ENCODE results near the gene LRIG1. TPM values are rescaled to one million over a fixed set of nuclear protein-coding genes. Genes with fewer than 3 reads are reported as not detected.

The LRIG1 gene
- total RNA-seq, 3 donors from 2014 or later: 66.1 to 227 (median 131) TPM

DNA sequence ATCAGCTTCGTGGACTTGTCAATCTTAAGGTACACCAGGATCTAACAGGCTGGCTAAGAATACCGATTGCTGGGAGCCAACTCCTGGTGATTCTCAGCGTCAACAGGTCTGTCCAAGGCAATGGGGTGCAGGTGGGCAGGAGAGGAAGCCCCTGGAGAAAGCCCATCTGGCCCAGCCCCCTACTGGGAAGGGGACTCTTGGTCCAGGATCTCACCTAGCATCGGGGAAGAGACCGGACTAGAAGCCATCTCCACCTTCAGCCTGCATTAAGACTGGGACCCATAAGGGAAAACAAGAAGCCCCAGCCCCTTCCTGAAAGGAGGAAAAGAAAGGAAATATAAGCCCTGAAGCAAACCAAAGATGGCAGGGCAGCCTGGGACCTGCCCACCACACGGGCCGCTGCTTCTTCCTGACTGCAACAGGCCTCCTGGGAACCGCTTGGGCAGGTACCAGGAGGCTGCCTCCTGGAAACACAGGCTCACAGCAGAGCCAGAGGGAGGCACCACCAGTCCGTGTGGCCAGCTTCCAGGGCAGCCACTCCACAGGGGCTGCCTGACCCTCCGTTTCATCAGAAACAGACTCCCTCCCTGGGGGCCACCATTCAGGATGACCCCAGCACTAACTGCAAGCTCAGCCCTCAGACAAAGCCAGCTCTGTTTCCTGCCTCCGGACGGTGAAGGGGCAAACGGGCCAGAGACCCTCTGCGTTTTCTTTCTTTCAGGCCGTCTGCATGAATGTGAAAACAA is 100.2 kb downstream of the LRIG1 start:
- Histone ChIP-seq H3K27me3 (no peaks in the 10 kb centered on the region), H3K4me1 (peaks cover 0 to 8% of the 10 kb centered on the region in 2 donors), H3K9me3 (no peaks in the 10 kb centered on the region), H3K27ac (peak overlapping the region; percentile 25 to 50), H3K36me3 (no peaks in the 10 kb centered on the region), H3K4me3 (no peak overlapping the region)
- no peak for DNase-seq (ENCODE audit: low spot score in 2 of 2)
- intact Hi-C loops (cut with DNase I; ENCODE audit: low total_unique reads): loop anchor here (10.0 kb wide), 1 partner anchor 394 kb away; no protein-coding TSS in a partner anchor
- no peak for TF ChIP-seq POLR2AphosphoS5 (IDR thresholded peaks at IDR 0.05)

- H3K27me3 ChIP-seq: no peaks in the 10 kb centered on the region
- peaks cover 0 to 8% of the 10 kb centered on the region in 2 donors for H3K4me1 ChIP-seq
- no peak overlapping the region for H3K4me3 ChIP-seq
- TF ChIP-seq, protein P1, sequence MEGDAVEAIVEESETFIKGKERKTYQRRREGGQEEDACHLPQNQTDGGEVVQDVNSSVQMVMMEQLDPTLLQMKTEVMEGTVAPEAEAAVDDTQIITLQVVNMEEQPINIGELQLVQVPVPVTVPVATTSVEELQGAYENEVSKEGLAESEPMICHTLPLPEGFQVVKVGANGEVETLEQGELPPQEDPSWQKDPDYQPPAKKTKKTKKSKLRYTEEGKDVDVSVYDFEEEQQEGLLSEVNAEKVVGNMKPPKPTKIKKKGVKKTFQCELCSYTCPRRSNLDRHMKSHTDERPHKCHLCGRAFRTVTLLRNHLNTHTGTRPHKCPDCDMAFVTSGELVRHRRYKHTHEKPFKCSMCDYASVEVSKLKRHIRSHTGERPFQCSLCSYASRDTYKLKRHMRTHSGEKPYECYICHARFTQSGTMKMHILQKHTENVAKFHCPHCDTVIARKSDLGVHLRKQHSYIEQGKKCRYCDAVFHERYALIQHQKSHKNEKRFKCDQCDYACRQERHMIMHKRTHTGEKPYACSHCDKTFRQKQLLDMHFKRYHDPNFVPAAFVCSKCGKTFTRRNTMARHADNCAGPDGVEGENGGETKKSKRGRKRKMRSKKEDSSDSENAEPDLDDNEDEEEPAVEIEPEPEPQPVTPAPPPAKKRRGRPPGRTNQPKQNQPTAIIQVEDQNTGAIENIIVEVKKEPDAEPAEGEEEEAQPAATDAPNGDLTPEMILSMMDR (IDR thresholded peaks at IDR 0.05): no peak
- peak overlapping the region in 1 of 2 donors; percentile 50 for H3K27ac ChIP-seq
- intact Hi-C loops (cut with DNase I; ENCODE audit: low total_unique reads): loop anchor here (10.0 kb wide), 1 partner anchor 395 kb away; no protein-coding TSS in a partner anchor
- no peaks in the 10 kb centered on the region for H3K36me3 ChIP-seq
- no peaks in the 10 kb centered on the region for H3K9me3 ChIP-seq
- DNase-seq (ENCODE audit: low spot score in 2 of 2): no peak
Measured at GRCh38 chr3:66399529-66400232, 101.1 kb downstream of the LRIG1 start.

DNA sequence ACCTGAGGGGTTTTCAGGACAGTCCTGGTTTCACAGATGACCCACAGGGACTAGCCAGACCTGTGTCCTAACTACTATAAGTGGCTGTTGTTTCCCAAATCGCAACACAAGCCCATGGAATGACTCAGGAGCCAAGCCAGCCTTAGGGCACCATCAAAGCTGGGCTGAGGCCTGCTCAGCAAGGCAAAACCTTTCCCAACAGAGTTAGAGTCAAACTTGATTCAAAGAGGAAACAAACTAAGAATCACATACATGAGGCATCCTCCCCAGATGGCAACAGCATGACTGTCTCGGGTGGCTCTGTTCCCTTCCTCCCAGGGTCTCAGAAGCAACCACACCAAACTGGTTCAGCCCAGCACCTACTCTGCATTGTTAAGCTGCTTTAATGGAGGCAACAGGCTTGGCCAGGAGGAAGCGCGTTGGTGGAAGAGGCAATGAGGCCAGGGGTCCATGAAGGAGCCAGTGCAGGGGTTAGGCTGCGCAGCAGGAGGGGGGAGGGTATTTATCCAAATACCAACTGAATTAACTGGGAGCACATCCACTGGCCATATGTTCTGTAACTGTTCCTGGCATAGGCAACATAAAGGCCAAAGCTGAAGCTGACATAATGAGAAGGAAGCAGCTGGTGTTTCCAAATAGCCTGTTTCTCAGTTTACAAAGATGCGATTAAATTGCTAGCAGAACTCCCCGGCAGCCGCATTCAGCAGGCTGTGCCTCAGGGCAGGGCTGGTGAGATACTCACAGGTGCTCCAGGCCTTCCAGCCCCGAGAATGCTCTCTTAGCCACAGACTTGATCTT is 102.4 kb downstream of the LRIG1 start:
- intact Hi-C loops (cut with DNase I; ENCODE audit: low total_unique reads): no loop called here
- H3K9me3 ChIP-seq: no peaks in the 10 kb centered on the region
- H3K27ac ChIP-seq: peak overlapping the region; percentile 22 to 39
- H3K4me3 ChIP-seq: no peak overlapping the region
- H3K36me3 ChIP-seq: no peaks in the 10 kb centered on the region
- TF ChIP-seq POLR2AphosphoS5 (IDR thresholded peaks at IDR 0.05): no peak
- TF ChIP-seq POLR2A (IDR thresholded peaks at IDR 0.05): no peak
- TF ChIP-seq, protein P1 (IDR thresholded peaks at IDR 0.05): no peak
- H3K27me3 ChIP-seq: no peaks in the 10 kb centered on the region
- no peak for DNase-seq (ENCODE audit: low spot score in 2 of 2)
- peaks cover 0 to 6% of the 10 kb centered on the region in 2 donors for H3K4me1 ChIP-seq

- Histone ChIP-seq H3K4me1 (no peaks in the 10 kb centered on the region), H3K27me3 (no peaks in the 10 kb centered on the region), H3K4me3 (no peak overlapping the region), H3K27ac (peak overlapping the region in 1 of 2 donors; percentile 15), H3K36me3 (no peaks in the 10 kb centered on the region), H3K9me3 (no peaks in the 10 kb centered on the region)
- no peak for TF ChIP-seq POLR2AphosphoS5 (IDR thresholded peaks at IDR 0.05)
- intact Hi-C loops (cut with DNase I; ENCODE audit: low total_unique reads): no loop called here
- no peak for DNase-seq (ENCODE audit: low spot score in 2 of 2)
Measured at GRCh38 chr3:66397745-66398144, 103.1 kb downstream of the LRIG1 start.

GRCh38 chr3:66396888-66397287 is 103.9 kb downstream of the LRIG1 start:
- H3K9me3 ChIP-seq: no peaks in the 10 kb centered on the region
- H3K4me1 ChIP-seq: no peaks in the 10 kb centered on the region
- H3K27me3 ChIP-seq: no peaks in the 10 kb centered on the region
- no peak for DNase-seq (ENCODE audit: low spot score in 2 of 2)
- intact Hi-C loops (cut with DNase I; ENCODE audit: low total_unique reads): no loop called here
- H3K4me3 ChIP-seq: no peak overlapping the region
- no peak for TF ChIP-seq POLR2A (IDR thresholded peaks at IDR 0.05)
- no peak for TF ChIP-seq POLR2AphosphoS5 (IDR thresholded peaks at IDR 0.05)
- TF ChIP-seq, protein P1 (IDR thresholded peaks at IDR 0.05): no peak
- no peaks in the 10 kb centered on the region for H3K36me3 ChIP-seq
- H3K27ac ChIP-seq: no peak overlapping the region

Measured in breast epithelium (tissue), 4 donors.